DMS114 treated with DMSO at 0.1 percent for 48 hours (cell line): ENCODE results near the gene HRCT1.

Experiments
- DNase-seq: peaks from one replicate; lab custom pipeline; 2025; ENCODE audit not compliant: unreplicated experiment; lab: John Stamatoyannopoulos, UW

HRCT1 gene

DNA sequence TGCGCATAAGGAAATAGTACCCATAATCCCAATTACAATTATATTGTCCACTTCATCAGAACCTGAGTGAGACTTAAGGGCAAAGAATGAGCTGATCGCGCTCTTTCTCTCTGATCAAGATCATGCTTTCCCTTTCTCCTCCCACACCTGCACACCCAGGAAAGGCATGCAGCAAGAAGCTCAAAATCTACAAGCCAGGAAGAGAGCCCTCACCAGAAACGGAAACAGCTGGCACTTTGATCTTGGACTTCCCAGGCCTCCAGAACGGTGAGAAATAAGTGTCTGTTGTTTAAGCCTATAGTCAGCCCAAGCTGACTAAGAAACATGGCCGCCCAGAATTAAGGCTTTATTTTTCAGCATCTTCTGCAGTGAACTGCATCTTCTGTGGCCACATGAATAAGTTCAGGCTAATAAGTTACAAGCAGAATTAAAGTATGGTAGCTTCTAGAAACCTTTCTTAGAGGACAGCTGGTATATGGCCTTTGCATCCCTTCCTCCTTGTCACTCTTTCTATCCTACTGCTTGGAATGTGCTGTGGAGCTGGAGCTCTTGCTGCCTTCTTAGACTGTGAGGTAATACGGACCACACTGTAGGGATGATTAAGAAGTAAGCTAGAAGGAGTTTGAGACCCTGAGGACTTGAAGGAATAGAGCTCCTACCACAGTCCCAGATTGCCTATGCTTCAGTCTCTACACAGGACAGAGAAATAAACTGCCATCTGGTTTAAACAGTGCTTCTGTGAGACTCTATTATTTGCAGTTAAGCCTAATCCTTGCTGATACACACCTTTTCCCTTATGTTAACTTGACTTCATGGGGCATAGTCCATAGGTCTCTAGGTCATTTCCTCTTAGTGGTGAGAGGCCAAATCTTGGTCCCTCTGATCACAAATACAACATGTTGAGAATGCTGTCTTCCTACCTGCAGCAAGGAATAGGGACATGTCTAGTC, 34.7 kb downstream of the HRCT1 start:
- DNase-seq, result no peak

GRCh38 chr9:35942286-35942685, 36.3 kb downstream of the HRCT1 start:
- no peak for DNase-seq

GRCh38 chr9:35944173-35944572, 38.2 kb downstream of the HRCT1 start:
- no peak for DNase-seq

GRCh38 chr9:35944841-35945240, 38.8 kb downstream of the HRCT1 start:
- no peak for DNase-seq

DNA sequence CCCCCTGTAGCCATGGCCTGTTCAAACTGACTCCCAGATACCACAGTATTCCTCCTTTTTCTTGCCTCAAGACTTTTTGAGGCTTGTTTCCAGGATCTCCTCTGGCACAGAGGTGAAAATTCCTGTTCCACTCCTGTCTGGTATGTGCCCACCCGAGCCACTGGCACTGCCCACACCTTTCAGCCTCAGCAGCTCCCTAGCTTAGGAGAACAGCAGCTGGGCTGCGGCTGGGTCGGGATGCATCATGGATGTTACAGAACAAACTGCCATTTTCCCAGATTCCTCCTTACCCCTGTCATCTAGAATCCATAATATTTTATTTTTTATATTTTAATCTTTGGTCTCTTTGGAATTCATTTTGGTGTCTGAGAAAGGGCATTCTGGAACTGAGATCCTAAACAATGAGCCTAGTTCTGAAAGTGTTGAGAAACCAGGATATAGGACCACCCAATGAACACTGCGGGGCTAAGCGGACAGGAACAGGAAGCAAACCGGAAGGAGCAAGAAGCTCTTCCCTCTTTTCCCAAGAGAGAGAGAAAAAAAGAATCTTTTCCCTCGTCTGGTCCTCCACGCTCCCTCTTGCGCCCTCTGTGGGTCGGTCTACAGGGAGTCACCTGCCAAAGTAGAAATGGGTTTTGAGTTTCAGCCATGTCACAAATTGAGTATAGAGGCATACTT, 39.5 kb downstream of the HRCT1 start:
- peak; percentile 28 for DNase-seq

- no peak for DNase-seq
These were observed 42.4 kb downstream of the HRCT1 start for GRCh38 chr9:35948451-35948850.

GRCh38 chr9:35948901-35949318, 42.9 kb downstream of the HRCT1 start:
- no peak for DNase-seq

DNA sequence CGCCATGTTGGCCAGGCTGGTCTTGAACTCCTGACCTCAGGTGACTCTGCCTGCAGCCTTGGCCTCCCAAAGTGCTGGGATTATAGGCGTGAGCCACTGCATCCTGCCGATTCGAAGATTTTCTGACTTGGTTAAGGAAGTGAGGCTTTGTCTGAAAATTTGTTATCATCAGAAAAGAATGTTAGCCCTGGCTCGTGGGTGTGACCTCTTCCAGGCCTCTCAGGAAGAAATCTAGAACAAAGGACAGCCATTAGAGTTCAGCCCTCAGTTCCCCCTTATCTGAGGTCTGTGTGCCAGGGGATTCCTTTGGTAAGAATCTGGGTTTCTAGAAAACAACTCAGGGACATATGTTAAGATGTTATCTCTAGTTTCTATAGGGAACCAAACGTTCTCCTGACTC, 45.7 kb downstream of the HRCT1 start:
- no peak for DNase-seq

DNA sequence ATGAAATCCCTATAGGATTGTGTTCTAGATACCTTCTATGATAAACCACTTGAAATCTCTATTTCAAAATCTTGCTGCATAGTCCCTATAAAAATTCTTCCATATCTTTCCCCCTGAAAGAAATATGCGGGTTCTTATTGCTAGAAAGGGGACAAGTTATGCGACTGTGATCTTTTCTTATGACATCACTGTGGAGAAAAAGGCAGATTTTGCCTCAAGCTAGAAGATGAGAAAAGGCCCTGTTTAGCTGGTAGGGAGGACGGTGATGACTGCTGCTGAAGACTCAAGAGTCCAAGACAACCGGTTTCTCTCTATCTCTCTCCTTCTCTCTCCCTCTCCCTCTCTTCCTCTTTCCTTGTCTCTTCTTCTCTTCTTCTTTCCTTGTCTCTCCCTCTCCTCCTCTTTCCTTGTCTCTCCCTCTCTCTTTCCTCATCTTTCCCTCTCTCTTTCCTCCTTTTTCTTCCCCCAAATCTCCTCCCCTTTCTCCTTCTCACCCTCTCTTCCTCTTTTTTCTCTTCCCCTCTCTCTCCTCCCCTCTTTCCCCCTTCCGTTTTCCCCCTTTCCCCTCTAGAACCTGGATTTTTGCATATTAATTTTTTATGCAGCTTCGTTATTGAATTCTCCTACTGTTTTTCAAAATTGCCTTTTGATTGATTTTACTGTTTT, 46.7 kb downstream of the HRCT1 start:
- DNase-seq, result no peak

- peak; percentile 73 for DNase-seq
These were observed 49.0 kb downstream of the HRCT1 start for GRCh38 chr9:35954942-35955546.

GRCh38 chr9:35956651-35957050, 50.6 kb downstream of the HRCT1 start:
- DNase-seq, result no peak
